Peyer's patch (tissue), 4 donors: ENCODE data around the gene HS6ST3.

Source experiments
- POLR2A ChIP-seq, 2 donors: fragments of 450-650 bp; IDR thresholded peaks; one replicate each; pipeline ENCODE4 v1.5.1; 2017; ENCODE audit warnings: antibody characterized with exemption in 2 of 2, mild to moderate bottlenecking in 2 of 2, moderate library complexity in 2 of 2
- TF ChIP-seq, protein P1 (sequence below), 6 experiments: fragments of 450-650 bp in 4 of 6; fragments of 200-600 bp in 2 of 6; sonication (generic) in 1 of 6; IDR thresholded peaks; one replicate each; pipeline ENCODE4 v1.5.1; 2017 to 2019; ENCODE audit warnings: antibody characterized with exemption in 6 of 6, mild to moderate bottlenecking in 3 of 6, moderate library complexity in 1 of 6

DNA sequence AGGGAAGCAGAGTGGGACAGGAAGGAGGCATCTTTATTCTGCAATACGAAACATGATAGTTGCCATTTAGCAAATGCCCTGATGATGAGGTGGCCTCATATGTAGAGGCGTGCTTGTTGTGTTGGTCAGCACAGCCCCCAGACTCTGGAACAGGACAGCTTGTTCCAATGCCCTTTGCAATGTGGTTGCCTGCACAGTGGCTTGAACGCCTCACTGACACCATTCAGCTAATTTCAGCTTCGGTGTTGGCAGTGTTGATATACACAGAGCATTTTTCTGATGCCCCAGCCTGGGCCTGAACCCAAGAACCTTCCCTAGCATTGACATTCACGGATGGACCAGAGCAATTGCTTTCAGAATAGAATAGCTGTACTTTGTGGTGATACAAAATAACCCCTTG is 133.3 kb downstream of the HS6ST3 start:
- TF ChIP-seq, protein P1, sequence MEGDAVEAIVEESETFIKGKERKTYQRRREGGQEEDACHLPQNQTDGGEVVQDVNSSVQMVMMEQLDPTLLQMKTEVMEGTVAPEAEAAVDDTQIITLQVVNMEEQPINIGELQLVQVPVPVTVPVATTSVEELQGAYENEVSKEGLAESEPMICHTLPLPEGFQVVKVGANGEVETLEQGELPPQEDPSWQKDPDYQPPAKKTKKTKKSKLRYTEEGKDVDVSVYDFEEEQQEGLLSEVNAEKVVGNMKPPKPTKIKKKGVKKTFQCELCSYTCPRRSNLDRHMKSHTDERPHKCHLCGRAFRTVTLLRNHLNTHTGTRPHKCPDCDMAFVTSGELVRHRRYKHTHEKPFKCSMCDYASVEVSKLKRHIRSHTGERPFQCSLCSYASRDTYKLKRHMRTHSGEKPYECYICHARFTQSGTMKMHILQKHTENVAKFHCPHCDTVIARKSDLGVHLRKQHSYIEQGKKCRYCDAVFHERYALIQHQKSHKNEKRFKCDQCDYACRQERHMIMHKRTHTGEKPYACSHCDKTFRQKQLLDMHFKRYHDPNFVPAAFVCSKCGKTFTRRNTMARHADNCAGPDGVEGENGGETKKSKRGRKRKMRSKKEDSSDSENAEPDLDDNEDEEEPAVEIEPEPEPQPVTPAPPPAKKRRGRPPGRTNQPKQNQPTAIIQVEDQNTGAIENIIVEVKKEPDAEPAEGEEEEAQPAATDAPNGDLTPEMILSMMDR (IDR thresholded peaks at IDR 0.05) = no peak
- TF ChIP-seq POLR2A (IDR thresholded peaks at IDR 0.05) = no peak
